SK-N-SH (cell line): Measurements from ENCODE around the gene CHPF. TPM values are rescaled to one million over a fixed set of nuclear protein-coding genes. Genes with fewer than 3 reads are reported as not detected.

ENCODE experiments used
- CTCF ChIA-PET: fragments of 300-600, 350-600 bp; formaldehyde crosslinking; extraction: SDS; loops from one replicate; lab custom pipeline; 2021; lab: Yijun Ruan, JAX
- POLR2A ChIA-PET: fragments of 350-600 bp; sonication (Branson Sonifier 250); formaldehyde crosslinking; extraction: SDS; loops from one replicate; lab custom pipeline; 2020; ENCODE audit warnings: antibody characterized with exemption, inconsistent platforms; lab: Yijun Ruan, JAX
- DNase-seq: peaks from one replicate; pipeline ENCODE4 v3.0.0; 2012
- H2AFZ ChIP-seq: fragments of 200-600 bp; sonication (generic); 2 replicates; pipeline ENCODE4 v1.8.1; 2016; ENCODE audit warnings: antibody characterized with exemption, mild to moderate bottlenecking, low read depth
- H3F3A ChIP-seq: fragments of 200-600 bp; sonication (generic); replicated peaks from 2 replicates; pipeline ENCODE3; 2016; ENCODE audit warnings: antibody characterized with exemption, mild to moderate bottlenecking; ENCODE audit not compliant: insufficient read depth
- H3K27ac ChIP-seq, 2 experiments: fragments of 200-500 bp in 1 of 2; fragments of 200-600 bp in 1 of 2; sonication (Bioruptor generic) in 1 of 2; sonication (generic), shearing (Covaris generic) in 1 of 2; 2 replicates each; pipeline versions ENCODE4 v1.5.1 to v1.6.1; 2014 to 2016; ENCODE audit warnings: low read depth in 2 of 2, inconsistent platforms in 1 of 2, low read length in 1 of 2, mild to moderate bottlenecking in 1 of 2, mixed read lengths in 1 of 2
- H3K27me3 ChIP-seq: fragments of 200-600 bp; sonication (generic), shearing (Covaris generic); 2 replicates; pipeline ENCODE4 v1.6.1; 2016; ENCODE audit warnings: mixed run types; ENCODE audit not compliant: insufficient read depth
- H3K36me3 ChIP-seq, 2 experiments: fragments of 200-500 bp in 1 of 2; fragments of 200-600 bp in 1 of 2; sonication (Bioruptor generic) in 1 of 2; sonication (generic) in 1 of 2; replicated peaks in 1 of 2; 2 replicates each; pipeline versions ENCODE3 to v1.5.1; 2014 to 2016; ENCODE audit warnings: low read length in 1 of 2, mild to moderate bottlenecking in 1 of 2; ENCODE audit not compliant: insufficient read depth in 2 of 2, control insufficient read depth in 1 of 2
- H3K4me1 ChIP-seq, 2 experiments: fragments of 200-500 bp in 1 of 2; fragments of 200-600 bp in 1 of 2; sonication (Bioruptor generic) in 1 of 2; sonication (generic), shearing (Covaris generic) in 1 of 2; 2 replicates each; pipeline versions ENCODE4 v1.5.1 to v1.6.1; 2014 to 2016; ENCODE audit warnings: low read depth in 1 of 2, low read length in 1 of 2, mixed run types in 1 of 2; ENCODE audit not compliant: insufficient read depth in 2 of 2, control insufficient read depth in 1 of 2
- H3K4me2 ChIP-seq: fragments of 200-600 bp; sonication (generic), shearing (Covaris generic); 2 replicates; pipeline ENCODE4 v1.6.1; 2017; ENCODE audit warnings: mixed run types
- H3K4me3 ChIP-seq, 2 experiments: fragments of 200-500 bp in 1 of 2; fragments of 200-600 bp in 1 of 2; sonication (Bioruptor generic) in 1 of 2; sonication (generic), shearing (Covaris generic) in 1 of 2; 2 replicates each; pipeline versions ENCODE4 v1.5.1 to v1.8.1; 2014 to 2016; ENCODE audit warnings: low read depth in 2 of 2, inconsistent platforms in 1 of 2, low read length in 1 of 2, mild to moderate bottlenecking in 1 of 2, mixed read lengths in 1 of 2, moderate library complexity in 1 of 2
- H3K79me2 ChIP-seq: fragments of 200-600 bp; sonication (generic); 2 replicates; pipeline ENCODE4 v1.8.1; 2017; ENCODE audit warnings: mild to moderate bottlenecking; ENCODE audit not compliant: insufficient read depth
- H3K9ac ChIP-seq: fragments of 200-600 bp; sonication (generic); 2 replicates; pipeline ENCODE4 v1.6.1; 2017; ENCODE audit warnings: mixed run types
- H3K9me2 ChIP-seq: fragments of 200-600 bp; sonication (generic); 2 replicates; pipeline ENCODE4 v1.6.1; 2017; ENCODE audit warnings: mixed run types
- H3K9me3 ChIP-seq: fragments of 200-600 bp; sonication (generic); 2 replicates; pipeline ENCODE4 v1.6.1; 2017; ENCODE audit warnings: mixed run types, mild to moderate bottlenecking, moderate library complexity
- H4K20me1 ChIP-seq: fragments of 200-600 bp; sonication (generic); 2 replicates; pipeline ENCODE4 v1.6.1; 2017; ENCODE audit warnings: mild to moderate bottlenecking, mixed run types; ENCODE audit not compliant: insufficient read depth
- CHD2 ChIP-seq: fragments of 150-350 bp; IDR thresholded peaks from 2 replicates; pipeline ENCODE4 v1.6.1; 2018; ENCODE audit warnings: low read length; ENCODE audit not compliant: partially characterized antibody
- CTCF ChIP-seq: fragments of 200-600 bp; sonication (generic); IDR thresholded peaks from 2 replicates; pipeline ENCODE4 v1.6.1; 2017; ENCODE audit warnings: antibody characterized with exemption, mild to moderate bottlenecking, moderate library complexity
- EP300 ChIP-seq, 2 experiments: IDR thresholded peaks; 2 replicates each; pipeline versions ENCODE4 v1.4.0 to v1.6.1; 2012; ENCODE audit warnings: borderline replicate concordance in 1 of 2, low read depth in 1 of 2, low read length in 1 of 2
- FOSL2 ChIP-seq: IDR thresholded peaks from 2 replicates; pipeline ENCODE4 v1.4.0; 2012; ENCODE audit warnings: low read depth, mild to moderate bottlenecking, moderate library complexity, borderline replicate concordance
- FOXJ3 ChIP-seq: sonication (generic); formaldehyde crosslinking; IDR thresholded peaks from 2 replicates; pipeline ENCODE4 v1.5.1; 2020; ENCODE audit warnings: mild to moderate bottlenecking, missing genetic modification reagents
- GABPA ChIP-seq: IDR thresholded peaks from 2 replicates; pipeline ENCODE4 v1.4.0; 2012; ENCODE audit warnings: low read depth, mild to moderate bottlenecking
- GATA2 ChIP-seq: sonication (generic); formaldehyde crosslinking; IDR thresholded peaks from 2 replicates; pipeline ENCODE4 v1.5.0; 2020; ENCODE audit warnings: mild to moderate bottlenecking, missing genetic modification reagents
- MAX ChIP-seq: IDR thresholded peaks from 2 replicates; pipeline ENCODE4 v1.4.0; 2012; ENCODE audit warnings: low read depth
- NRF1 ChIP-seq: IDR thresholded peaks from 2 replicates; pipeline ENCODE4 v1.6.1; 2012; ENCODE audit warnings: low read depth, mild to moderate bottlenecking, low read length
- POLR2AphosphoS5 ChIP-seq: IDR thresholded peaks from 2 replicates; pipeline ENCODE4 v1.6.1; 2012; ENCODE audit warnings: low read depth, low read length
- RAD21 ChIP-seq: IDR thresholded peaks from 2 replicates; pipeline ENCODE4 v1.6.1; 2012; ENCODE audit warnings: mild to moderate bottlenecking, low read length
- SMC3 ChIP-seq: IDR thresholded peaks from 2 replicates; pipeline ENCODE4 v1.6.1; 2012; ENCODE audit warnings: low read depth, low read length, improper control_type of control experiment
- TAF1 ChIP-seq: IDR thresholded peaks from 2 replicates; pipeline ENCODE4 v1.6.1; 2012; ENCODE audit warnings: low read depth, mild to moderate bottlenecking, low read length, moderate library complexity, borderline replicate concordance
- TEAD4 ChIP-seq: IDR thresholded peaks from 2 replicates; pipeline ENCODE4 v1.4.0; 2012; ENCODE audit warnings: mild to moderate bottlenecking, borderline replicate concordance; ENCODE audit not compliant: insufficient read depth
- WGBS: methylation state at CpG from one replicate; pipeline ENCODE4 v1.1.6; 2017; ENCODE audit warnings: low lambda C conversion rate; 5-methylcytosine and 5-hydroxymethylcytosine counted together
- polyA plus RNA-seq, 3 experiments: library from polyadenylated mRNA; depleted of rRNA; stranded (reverse); fragments of >200 nt; gene quantifications; 2 replicates each; pipeline ENCODE4 v1.2.3, GENCODE V29; 2012
- TF ChIP-seq, protein P1 (sequence below): IDR thresholded peaks from 2 replicates; pipeline ENCODE4 v1.4.0; 2012; ENCODE audit warnings: low read depth, borderline replicate concordance
- TF ChIP-seq, protein P2 (sequence below): IDR thresholded peaks from 2 replicates; pipeline ENCODE4; 2012

The CHPF gene
- polyA plus RNA-seq, 1 of the 3 experiments (the other 2 are of a cell fraction): 141 TPM

DNA sequence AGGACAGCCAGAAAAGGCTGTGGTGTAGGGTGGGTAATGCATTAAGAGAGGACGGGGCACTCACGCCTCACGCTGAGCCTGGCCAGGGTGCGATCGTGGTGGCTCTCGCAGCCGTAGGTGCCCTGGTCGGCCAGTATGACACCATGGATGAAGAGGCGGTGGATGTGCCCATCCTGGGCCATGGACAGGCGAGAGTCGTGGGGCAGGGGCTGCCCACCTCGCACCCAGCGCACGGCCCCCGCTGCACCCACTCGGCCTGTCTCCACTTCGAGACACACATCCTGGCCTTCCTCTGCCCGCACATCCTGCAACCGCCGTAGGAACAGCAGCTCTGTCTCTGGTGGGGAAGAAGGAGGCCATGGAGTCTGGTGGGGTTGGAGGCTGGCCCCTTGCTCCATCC is 12.3 kb upstream of the CHPF start (continued):
- no peak for TF ChIP-seq MAX
- no peak for TF ChIP-seq TAF1
- TF ChIP-seq NRF1: no peak
- TF ChIP-seq, all 33 proteins: peak for 0

DNA sequence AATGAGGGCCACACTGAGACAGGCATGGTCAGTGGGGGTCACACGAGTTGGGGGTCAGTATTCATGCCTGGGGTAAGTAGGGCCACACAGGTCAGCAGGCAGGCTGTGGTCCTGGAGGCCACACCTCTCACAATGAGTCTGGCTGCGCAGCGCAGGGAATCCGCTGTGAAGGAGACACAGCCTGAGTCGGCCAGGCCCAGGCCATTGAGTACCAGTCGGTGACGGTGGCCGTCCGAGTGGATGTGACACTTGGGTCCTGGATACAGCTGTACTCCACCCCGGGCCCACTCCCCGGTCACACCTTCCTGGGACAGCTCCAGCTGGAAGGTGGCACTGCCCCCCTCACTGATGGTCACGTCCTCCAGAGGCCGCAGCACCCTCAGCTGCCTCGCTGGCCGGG is 10.7 kb upstream of the CHPF start:
- Histone ChIP-seq H3K9ac (no peak overlapping the region), H3K9me2 (no peaks in the 10 kb centered on the region), H3K4me3 (no peak overlapping the region), H3K27me3 (no peaks in the 10 kb centered on the region), H3K27ac (no peak overlapping the region), H3K79me2 (no peaks in the 10 kb centered on the region), H4K20me1 (no peaks in the 10 kb centered on the region), H3K4me2 (no peak overlapping the region), H3F3A (no peaks in the 10 kb centered on the region), H3K36me3 (no peaks in the 10 kb centered on the region), H3K9me3 (no peaks in the 10 kb centered on the region), H2AFZ (no peak overlapping the region), H3K4me1 (peaks cover 0 to 22% of the 10 kb centered on the region in 2 experiments; a peak in 1 of 4 replicates)
- no peak for TF ChIP-seq EP300 (IDR thresholded peaks at IDR 0.05; ENCODE audit: borderline replicate concordance in 1 of 2, low read depth in 1 of 2, low read length in 1 of 2)
- no peak for TF ChIP-seq MAX
- no peak for TF ChIP-seq CHD2
- TF ChIP-seq, protein P1, sequence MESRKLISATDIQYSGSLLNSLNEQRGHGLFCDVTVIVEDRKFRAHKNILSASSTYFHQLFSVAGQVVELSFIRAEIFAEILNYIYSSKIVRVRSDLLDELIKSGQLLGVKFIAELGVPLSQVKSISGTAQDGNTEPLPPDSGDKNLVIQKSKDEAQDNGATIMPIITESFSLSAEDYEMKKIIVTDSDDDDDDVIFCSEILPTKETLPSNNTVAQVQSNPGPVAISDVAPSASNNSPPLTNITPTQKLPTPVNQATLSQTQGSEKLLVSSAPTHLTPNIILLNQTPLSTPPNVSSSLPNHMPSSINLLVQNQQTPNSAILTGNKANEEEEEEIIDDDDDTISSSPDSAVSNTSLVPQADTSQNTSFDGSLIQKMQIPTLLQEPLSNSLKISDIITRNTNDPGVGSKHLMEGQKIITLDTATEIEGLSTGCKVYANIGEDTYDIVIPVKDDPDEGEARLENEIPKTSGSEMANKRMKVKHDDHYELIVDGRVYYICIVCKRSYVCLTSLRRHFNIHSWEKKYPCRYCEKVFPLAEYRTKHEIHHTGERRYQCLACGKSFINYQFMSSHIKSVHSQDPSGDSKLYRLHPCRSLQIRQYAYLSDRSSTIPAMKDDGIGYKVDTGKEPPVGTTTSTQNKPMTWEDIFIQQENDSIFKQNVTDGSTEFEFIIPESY: no peak
- TF ChIP-seq FOSL2: no peak
- TF ChIP-seq TEAD4: no peak
- no peak for DNase-seq
- ChIA-PET POLR2A (no interaction called here), CTCF (interaction anchor here (0.9 to 3.9 kb wide), 6 partner anchors 12 to 88 kb away, joined by 3 to 19 read pairs (median 4); no protein-coding TSS in a partner anchor)
- WGBS: 84% methylated on average over 5 of the region's 15 CpGs

DNA sequence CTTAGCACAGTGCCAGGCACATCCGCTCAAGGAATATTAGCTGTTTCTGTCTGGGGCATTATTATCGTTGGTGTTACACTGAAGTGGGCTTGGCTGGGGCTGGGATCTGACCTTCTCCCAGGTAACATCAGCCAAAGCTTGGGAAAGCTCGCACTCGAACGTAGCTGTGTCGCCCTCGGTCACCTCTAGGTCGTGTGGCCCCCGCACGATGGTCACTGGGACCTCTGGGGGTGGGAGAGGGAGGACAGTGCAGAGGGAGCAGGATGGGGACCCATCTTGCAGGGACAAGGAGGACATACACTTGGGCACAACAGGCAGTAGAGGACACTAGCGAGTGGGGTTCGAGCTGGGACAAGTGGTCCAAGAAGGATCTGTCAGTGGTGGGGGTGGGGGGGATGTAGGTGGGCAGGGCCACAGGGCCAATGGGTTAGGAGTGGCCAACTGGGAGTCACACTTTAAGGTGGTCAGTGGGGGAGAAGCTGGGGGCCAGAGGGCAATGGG is 9.9 kb upstream of the CHPF start:
- no peak overlapping the region for H3K27ac ChIP-seq
- H3K9ac ChIP-seq: no peak overlapping the region
- H3K4me1 ChIP-seq: peaks cover 0 to 22% of the 10 kb centered on the region in 2 experiments; a peak in 1 of 4 replicates
- H3K4me3 ChIP-seq: 0 out of 4 replicates have a peak overlapping the region, but pooled peaks of 1 of the 2 experiments have one; percentile 74
- H3K79me2 ChIP-seq: no peaks in the 10 kb centered on the region
- ChIA-PET POLR2A (interaction anchor here (1.9 to 2.9 kb wide), 2 partner anchors 10 to 18 kb away, joined by 12 to 25 read pairs; partner anchors contain the start of genes CHPF, INHA, OBSL1 and TMEM198), CTCF (interaction anchor here (0.9 to 3.9 kb wide), 6 partner anchors 9 to 151 kb away, joined by 3 to 36 read pairs (median 6); partner anchors contain the start of genes CHPF and TMEM198)
- 0 out of 2 replicates have a peak overlapping the region, but pooled peaks have one; percentile 98 for H3K4me2 ChIP-seq
- H3F3A ChIP-seq: no peaks in the 10 kb centered on the region
- no peaks in the 10 kb centered on the region for H4K20me1 ChIP-seq
- WGBS: 86% methylated on average over 10 of the region's 12 CpGs
- TF ChIP-seq GATA2 (CRISPR knock-in tag) (no peak), POLR2AphosphoS5 (no peak), SMC3 (no peak), TAF1 (no peak), CTCF (no peak), FOSL2 (no peak), FOXJ3 (CRISPR knock-in tag) (no peak), RAD21 (no peak), GABPA (no peak)
- TF ChIP-seq, protein P2, sequence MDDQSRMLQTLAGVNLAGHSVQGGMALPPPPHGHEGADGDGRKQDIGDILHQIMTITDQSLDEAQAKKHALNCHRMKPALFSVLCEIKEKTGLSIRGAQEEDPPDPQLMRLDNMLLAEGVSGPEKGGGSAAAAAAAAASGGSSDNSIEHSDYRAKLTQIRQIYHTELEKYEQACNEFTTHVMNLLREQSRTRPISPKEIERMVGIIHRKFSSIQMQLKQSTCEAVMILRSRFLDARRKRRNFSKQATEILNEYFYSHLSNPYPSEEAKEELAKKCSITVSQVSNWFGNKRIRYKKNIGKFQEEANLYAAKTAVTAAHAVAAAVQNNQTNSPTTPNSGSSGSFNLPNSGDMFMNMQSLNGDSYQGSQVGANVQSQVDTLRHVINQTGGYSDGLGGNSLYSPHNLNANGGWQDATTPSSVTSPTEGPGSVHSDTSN: no peak
- DNase-seq: no peak
- H2AFZ ChIP-seq: no peak overlapping the region
- H3K27me3 ChIP-seq: no peaks in the 10 kb centered on the region
- H3K36me3 ChIP-seq: no peaks in the 10 kb centered on the region
- H3K9me3 ChIP-seq: no peaks in the 10 kb centered on the region
- H3K9me2 ChIP-seq: no peaks in the 10 kb centered on the region
